ENCODE data around the gene MBD6. TPM values are rescaled to one million over a fixed set of nuclear protein-coding genes. Genes with fewer than 3 reads are reported as not detected.

The MBD6 gene
- total and polyA plus RNA-seq, 2 of the 13 experiments (the other 11 are each of a cell fraction or from before 2014, with no cell fraction given): 4.1 to 5.9 TPM

- ChIA-PET CTCF (ENCODE audit: low intra/inter-chr PET ratio, low total read pairs) (no interaction called here), POLR2A (interaction anchor here (1.1 kb wide), 1 partner anchor 21 kb away, joined by 4 read pairs; no protein-coding TSS in a partner anchor)
- H3K4me3 ChIP-seq (replicated peaks in 1 of 3; ENCODE audit: insufficient read depth in 1 of 3, low read depth in 2 of 3, low read length in 3 of 3): no peak overlapping the region
- H3K9ac ChIP-seq (ENCODE audit: insufficient read depth, low read depth, low read length): no peak overlapping the region
- no peaks in the 10 kb centered on the region for H3K9me3 ChIP-seq (ENCODE audit: low read length)
- DNase-seq (ENCODE audit: low spot score) (no peak), ATAC-seq (no peak), FAIRE-seq (no peak)
- no TSS peak for BruUV-seq (replicated peaks)
- no peaks in the 10 kb centered on the region for H4K20me1 ChIP-seq (ENCODE audit: insufficient read depth, low read length)
- no peak for TF ChIP-seq POLR2AphosphoS2 (IDR thresholded peaks at IDR 0.05; ENCODE audit: low read depth, low read length)
- TF ChIP-seq REST (IDR thresholded peaks at IDR 0.05; ENCODE audit: borderline replicate concordance in 1 of 2, low read depth in 1 of 2, low read length in 2 of 2): no peak
- TF ChIP-seq U2AF1 (optimal IDR thresholded peaks at IDR 0.05; ENCODE audit: low read depth, low read length): no peak
- no peak for TF ChIP-seq PITX1 (CRISPR knock-in tag; IDR thresholded peaks at IDR 0.05)
- TF ChIP-seq ZKSCAN8 (CRISPR knock-in tag; IDR thresholded peaks at IDR 0.05; ENCODE audit: borderline replicate concordance): no peak
- TF ChIP-seq ZNF232 (CRISPR knock-in tag; IDR thresholded peaks at IDR 0.05; ENCODE audit: borderline replicate concordance): no peak
- TF ChIP-seq JUNB (CRISPR knock-in tag; IDR thresholded peaks at IDR 0.05; ENCODE audit: borderline replicate concordance): no peak
- no peak for TF ChIP-seq PHF8 (CRISPR knock-in tag; IDR thresholded peaks at IDR 0.05)
- no peak for TF ChIP-seq SIX1 (CRISPR knock-in tag; IDR thresholded peaks at IDR 0.05; ENCODE audit: borderline replicate concordance)
- no peak for TF ChIP-seq MIER3 (CRISPR knock-in tag; IDR thresholded peaks at IDR 0.05; ENCODE audit: borderline replicate concordance)
- TF ChIP-seq ZNF639 (CRISPR knock-in tag; conservative IDR thresholded peaks at IDR 0.05): no peak
- TF ChIP-seq ZBTB10 (CRISPR knock-in tag; IDR thresholded peaks at IDR 0.05; ENCODE audit: borderline replicate concordance): no peak
- no peak for TF ChIP-seq CEBPG (CRISPR knock-in tag; IDR thresholded peaks at IDR 0.05)
- TF ChIP-seq HNRNPLL (IDR thresholded peaks at IDR 0.05; ENCODE audit: low read depth, low read length, poor library complexity, severe bottlenecking): no peak
- no peak for TF ChIP-seq ZNF670 (CRISPR knock-in tag; IDR thresholded peaks at IDR 0.05; ENCODE audit: borderline replicate concordance)
- TF ChIP-seq ATF3 (CRISPR knock-in tag; IDR thresholded peaks at IDR 0.05): no peak
- no peak overlapping the region for H3K4me2 ChIP-seq (ENCODE audit: low read depth, low read length)
- H3K36me3 ChIP-seq (replicated peaks in 1 of 2; ENCODE audit: control insufficient read depth in 1 of 2, insufficient read depth in 2 of 2, low read length in 2 of 2): no peaks in the 10 kb centered on the region
- no peak overlapping the region for H3K27ac ChIP-seq (ENCODE audit: extremely low read length, insufficient read depth, low read length)
- peaks cover 26% of the 10 kb centered on the region for H3K4me1 ChIP-seq (ENCODE audit: insufficient read depth, low read length)
- H2AFZ ChIP-seq (ENCODE audit: low read length): no peak overlapping the region
- WGBS (ENCODE audit: low lambda C conversion rate): 82% methylated on average over 2 of the region's 2 CpGs
- H3K27me3 ChIP-seq (ENCODE audit: control insufficient read depth in 1 of 2, insufficient read depth in 2 of 2, low read length in 2 of 2): peaks cover 1 to 12% of the 10 kb centered on the region in 2 experiments; a peak in 3 of 5 replicates
- intact Hi-C loops (cut with micrococcal nuclease; ENCODE audit: unreplicated experiment) (no loop called here), in situ Hi-C loops (cut with HindIII; ENCODE audit: extremely low pct_ligation_motif_present, low pct_unique_long_range_greater_than_20kb) (no loop called here)
- no peaks in the 10 kb centered on the region for H3K79me2 ChIP-seq (ENCODE audit: insufficient read depth, low read length)
Observed at GRCh38 chr12:57554453-57554852, 31.8 kb downstream of the MBD6 start.

Measured in HepG2 (cell line).